Smooth muscle cell (in vitro differentiated cells): ENCODE data around the gene FRMD4B. TPM values are rescaled to one million over a fixed set of nuclear protein-coding genes. Genes with fewer than 3 reads are reported as not detected.

Experiments
- DNase-seq: peaks from one replicate; lab custom pipeline; 2025; ENCODE audit not compliant: unreplicated experiment; lab: John Stamatoyannopoulos, UW
- H2AFZ ChIP-seq: fragments of 200-600 bp; sonication (generic); 2 replicates; pipeline ENCODE4 v1.6.0; 2016; ENCODE audit warnings: antibody characterized with exemption, low read depth, mild to moderate bottlenecking
- H3F3A ChIP-seq: fragments of 200-600 bp; sonication (generic); 2 replicates; pipeline ENCODE4 v1.6.0; 2017; ENCODE audit warnings: antibody characterized with exemption, low read depth
- H3K27ac ChIP-seq: fragments of 200-600 bp; sonication (generic); 2 replicates; pipeline ENCODE4 v1.5.1; 2016; ENCODE audit warnings: low read depth, mild to moderate bottlenecking
- H3K27me3 ChIP-seq: fragments of 200-600 bp; sonication (generic); 2 replicates; pipeline ENCODE4 v1.6.1; 2016; ENCODE audit warnings: low read depth, mild to moderate bottlenecking
- H3K36me3 ChIP-seq: fragments of 200-600 bp; sonication (generic); 2 replicates; pipeline ENCODE4 v1.5.1; 2016; ENCODE audit warnings: low read depth
- H3K4me1 ChIP-seq: fragments of 200-600 bp; sonication (generic); 2 replicates; pipeline ENCODE4 v1.5.1; 2016; ENCODE audit warnings: low read depth
- H3K4me2 ChIP-seq: fragments of 200-600 bp; sonication (generic); 2 replicates; pipeline ENCODE4 v1.6.0; 2016; ENCODE audit warnings: mild to moderate bottlenecking
- H3K4me3 ChIP-seq: fragments of 200-600 bp; sonication (generic); 2 replicates; pipeline ENCODE4 v1.5.1; 2016; ENCODE audit warnings: mild to moderate bottlenecking
- H3K79me2 ChIP-seq: fragments of 200-600 bp; sonication (generic); 2 replicates; pipeline ENCODE4 v1.6.0; 2016; ENCODE audit warnings: low read depth, mild to moderate bottlenecking
- H3K9ac ChIP-seq: fragments of 200-600 bp; sonication (generic); 2 replicates; pipeline ENCODE4 v1.6.0; 2016; ENCODE audit warnings: low read depth
- H3K9me3 ChIP-seq: fragments of 200-600 bp; sonication (generic); replicated peaks from 2 replicates; pipeline ENCODE4 v1.5.1; 2016; ENCODE audit warnings: low read depth
- H4K20me1 ChIP-seq: fragments of 200-600 bp; sonication (generic); 2 replicates; pipeline ENCODE4 v1.6.0; 2016; ENCODE audit warnings: low read depth
- CTCF ChIP-seq: fragments of 200-600 bp; sonication (generic); IDR thresholded peaks from 2 replicates; pipeline ENCODE4 v1.5.1; 2017; ENCODE audit warnings: borderline replicate concordance, mild to moderate bottlenecking, antibody characterized with exemption; ENCODE audit not compliant: insufficient read depth, poor library complexity, severe bottlenecking
- WGBS: methylation state at CpG from one replicate; pipeline ENCODE4 v1.1.7; 2016; ENCODE audit warnings: low lambda C conversion rate; 5-methylcytosine and 5-hydroxymethylcytosine counted together
- polyA plus RNA-seq: library from polyadenylated mRNA; unstranded; fragments of >200 nt; fragmentation: Nextera tagmentation; extraction: Ambion mirVana; gene quantifications from 2 replicates; pipeline ENCODE4 v1.2.1, GENCODE V29; 2016
- total RNA-seq: library from RNA; depleted of rRNA; stranded (reverse); fragments of >200 nt; gene quantifications from 2 replicates; pipeline ENCODE4 v1.2.3, GENCODE V29; 2014

Gene FRMD4B
- total and polyA plus RNA-seq, 2 experiments from 2014 or later: 3.7 to 24.3 TPM

- no peaks in the 10 kb centered on the region for H4K20me1 ChIP-seq
- DNase-seq: no peak
- no peak overlapping the region for H3K4me3 ChIP-seq
- H2AFZ ChIP-seq: no peak overlapping the region
- no peak overlapping the region for H3K9ac ChIP-seq
- no peaks in the 10 kb centered on the region for H3K27me3 ChIP-seq
- H3K4me2 ChIP-seq: no peak overlapping the region
- H3F3A ChIP-seq: no peaks in the 10 kb centered on the region
- no peaks in the 10 kb centered on the region for H3K9me3 ChIP-seq
- no peaks in the 10 kb centered on the region for H3K4me1 ChIP-seq
- WGBS: 73% methylated on average over 5 of the region's 5 CpGs
- no peak overlapping the region for H3K27ac ChIP-seq
- TF ChIP-seq CTCF: no peak
- H3K79me2 ChIP-seq: no peaks in the 10 kb centered on the region
- H3K36me3 ChIP-seq: no peaks in the 10 kb centered on the region
These were observed 168.9 kb downstream of the FRMD4B start for GRCh38 chr3:69216981-69217380.

- no peak overlapping the region for H3K27ac ChIP-seq
- H3K79me2 ChIP-seq: no peaks in the 10 kb centered on the region
- no peak for TF ChIP-seq CTCF
- H3K36me3 ChIP-seq: no peaks in the 10 kb centered on the region
- no peak for DNase-seq
- no peaks in the 10 kb centered on the region for H3K27me3 ChIP-seq
- no peaks in the 10 kb centered on the region for H3F3A ChIP-seq
- 52% methylated on average over 3 of the region's 3 CpGs for WGBS
- H4K20me1 ChIP-seq: no peaks in the 10 kb centered on the region
- H2AFZ ChIP-seq: no peak overlapping the region
- no peaks in the 10 kb centered on the region for H3K9me3 ChIP-seq
- H3K4me3 ChIP-seq: no peak overlapping the region
- no peaks in the 10 kb centered on the region for H3K4me1 ChIP-seq
- H3K9ac ChIP-seq: no peak overlapping the region
- H3K4me2 ChIP-seq: no peak overlapping the region
These were observed 171.6 kb downstream of the FRMD4B start for GRCh38 chr3:69214241-69214640.

DNA sequence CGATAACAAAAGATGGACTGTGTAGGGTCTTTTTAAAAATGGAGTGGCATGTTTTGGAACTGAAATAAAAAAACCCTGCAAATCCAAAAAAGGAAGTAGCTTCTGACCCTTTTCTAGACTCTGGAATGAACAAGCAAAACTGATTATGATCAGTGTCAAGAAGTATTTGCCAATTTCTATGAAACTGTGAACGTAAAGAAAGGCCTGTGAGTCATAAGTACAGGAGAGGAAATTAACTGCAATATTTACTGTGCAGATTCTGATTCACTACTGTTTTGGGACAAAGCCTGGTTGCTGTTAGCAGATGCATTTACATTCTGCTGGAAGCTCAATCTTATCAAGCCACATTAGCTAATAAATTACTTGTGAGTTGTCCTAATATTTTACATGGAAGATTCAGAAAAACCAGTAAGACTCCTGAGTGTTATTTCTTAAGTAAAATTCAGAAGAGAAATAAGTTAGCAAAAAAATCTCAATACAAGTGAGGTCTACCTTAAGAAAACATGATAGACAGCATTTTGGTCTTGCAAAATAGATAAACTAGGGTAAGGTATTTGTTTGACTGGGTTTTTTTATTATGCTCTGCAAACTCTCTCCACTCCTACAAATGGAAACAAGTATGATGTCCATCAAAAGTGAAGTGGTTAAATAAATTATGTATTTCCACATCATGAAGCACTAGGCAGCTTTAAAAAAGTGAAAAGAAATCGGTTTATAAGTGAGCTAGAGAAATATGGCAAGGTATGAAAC, 173.3 kb downstream of the FRMD4B start:
- DNase-seq: no peak
- Histone ChIP-seq H3K4me2 (peak overlapping the region; percentile 17), H3K36me3 (no peaks in the 10 kb centered on the region), H3K27me3 (no peaks in the 10 kb centered on the region), H3K9me3 (no peaks in the 10 kb centered on the region), H4K20me1 (no peaks in the 10 kb centered on the region), H3K4me1 (no peaks in the 10 kb centered on the region), H2AFZ (no peak overlapping the region), H3K9ac (no peak overlapping the region), H3K4me3 (no peak overlapping the region), H3K27ac (peak overlapping the region; percentile 20), H3K79me2 (no peaks in the 10 kb centered on the region), H3F3A (no peaks in the 10 kb centered on the region)
- 65% methylated on average over 3 of the region's 3 CpGs for WGBS
- TF ChIP-seq CTCF: no peak
